ENCODE measurements around the gene PCSK6. TPM values are rescaled to one million over a fixed set of nuclear protein-coding genes. Genes with fewer than 3 reads are reported as not detected.
A peak's percentile ranks its signal among the peaks of the same experiment; 100 is the strongest.

Gene PCSK6
- total RNA-seq, 4 donors from 2014 or later, result 12.9 to 31.5 (median 23.7) TPM

DNA sequence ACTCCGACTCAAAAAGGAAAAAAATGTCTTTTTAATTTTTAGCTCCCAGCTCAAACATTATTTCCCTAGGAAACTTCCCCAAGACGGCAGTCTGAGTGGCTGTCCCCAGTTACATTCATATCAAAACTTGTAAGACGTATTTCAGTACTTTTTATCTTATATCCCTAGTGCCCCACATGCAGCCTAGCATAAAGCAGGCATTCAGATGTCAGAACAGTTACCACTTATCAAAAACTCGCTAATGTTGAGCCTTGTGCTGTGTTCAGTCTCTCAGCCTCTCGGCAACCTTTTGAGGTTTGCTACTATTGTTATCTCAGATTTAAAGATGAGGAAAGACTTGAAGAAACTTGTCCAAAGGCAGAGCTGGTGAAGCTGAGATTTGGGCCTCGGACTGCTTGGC is 205.6 kb downstream of the PCSK6 start:
- WGBS, result 92% methylated on average over 6 of the region's 6 CpGs
- H3K4me1 ChIP-seq, result no peaks in the 10 kb centered on the region
- H3K36me3 ChIP-seq, result peaks cover 89% of the 10 kb centered on the region
- no peaks in the 10 kb centered on the region for H3K9me3 ChIP-seq
- no peak for DNase-seq (ENCODE audit: low spot score in 2 of 2)
- no peaks in the 10 kb centered on the region for H3K27me3 ChIP-seq
- no peak for TF ChIP-seq EP300 (IDR thresholded peaks at IDR 0.05)
- no peak for TF ChIP-seq CTCF (IDR thresholded peaks at IDR 0.05)
- TF ChIP-seq POLR2A (IDR thresholded peaks at IDR 0.05), result no peak
- TF ChIP-seq POLR2AphosphoS5 (IDR thresholded peaks at IDR 0.05), result no peak
- H3K27ac ChIP-seq, result no peak overlapping the region
- H3K4me3 ChIP-seq, result no peak overlapping the region

- H3K4me3 ChIP-seq, result no peak overlapping the region
- WGBS, result 77% methylated on average over 2 of the region's 2 CpGs
- H3K27ac ChIP-seq, result no peak overlapping the region
- H3K9me3 ChIP-seq, result no peaks in the 10 kb centered on the region
- H3K36me3 ChIP-seq, result peaks cover 57% of the 10 kb centered on the region
- TF ChIP-seq POLR2A (IDR thresholded peaks at IDR 0.05), result no peak
- no peak for TF ChIP-seq POLR2AphosphoS5 (IDR thresholded peaks at IDR 0.05)
- TF ChIP-seq CTCF (IDR thresholded peaks at IDR 0.05), result no peak
- TF ChIP-seq EP300 (IDR thresholded peaks at IDR 0.05), result no peak
- peaks cover 20% of the 10 kb centered on the region for H3K4me1 ChIP-seq
- no peak for DNase-seq (ENCODE audit: low spot score in 2 of 2)
- H3K27me3 ChIP-seq, result no peaks in the 10 kb centered on the region
These were observed 209.5 kb downstream of the PCSK6 start for GRCh38 chr15:101280007-101280406.

DNA sequence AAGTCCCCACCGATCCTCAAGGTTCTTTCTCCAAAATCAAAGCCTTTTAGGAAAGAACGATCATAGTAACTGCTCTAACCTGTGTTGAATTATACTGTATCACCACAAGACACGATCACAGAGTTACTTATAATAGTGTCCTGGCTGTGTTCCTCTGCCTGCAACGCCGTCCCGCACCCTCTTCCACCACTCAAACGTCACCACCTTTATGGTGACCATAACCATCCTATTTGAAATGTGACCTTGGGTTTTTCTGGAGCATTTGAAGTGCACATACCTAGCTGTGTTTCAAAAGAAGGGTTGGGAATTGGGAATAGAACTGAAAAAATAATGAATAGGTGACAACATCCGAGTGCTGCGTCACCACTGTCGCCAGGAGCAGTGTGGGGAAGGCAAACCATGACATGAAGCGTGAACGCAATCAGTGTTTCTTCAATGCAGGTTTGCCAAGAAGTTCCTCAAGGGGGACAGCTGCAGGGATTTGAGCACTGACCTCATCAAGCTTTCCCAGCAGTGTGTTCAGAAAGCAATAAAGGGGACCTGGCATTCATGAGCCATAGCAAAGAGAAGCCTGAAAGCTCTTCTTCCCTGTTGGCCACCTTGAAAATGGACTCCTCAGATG is 211.5 kb downstream of the PCSK6 start:
- no peak for DNase-seq (ENCODE audit: low spot score in 2 of 2)
- Histone ChIP-seq H3K4me1 (peaks cover 20% of the 10 kb centered on the region), H3K36me3 (peaks cover 57% of the 10 kb centered on the region)

GRCh38 chr15:101277038-101277822 is 212.3 kb downstream of the PCSK6 start, which contains the start of gene SELENOS:
Gene SELENOS (minus strand): TSS chr15:101277485. CDS start chr15:101277417, 68 bp downstream.
- Histone ChIP-seq H3K4me1 (peaks cover 20% of the 10 kb centered on the region), H3K27me3 (no peaks in the 10 kb centered on the region), H3K9me3 (no peaks in the 10 kb centered on the region), H3K36me3 (peaks cover 57% of the 10 kb centered on the region), H3K27ac (peak within 1 kb of the TSS; percentile 87), H3K4me3 (peak within 1 kb of the TSS; percentile 77)
- TF ChIP-seq EP300 (IDR thresholded peaks at IDR 0.05), result peak; percentile 60
- peak in 1 of 3 donors; percentile 12 for TF ChIP-seq POLR2AphosphoS5 (IDR thresholded peaks at IDR 0.05)
- TF ChIP-seq CTCF (IDR thresholded peaks at IDR 0.05), result no peak
- TF ChIP-seq POLR2A (IDR thresholded peaks at IDR 0.05), result peak in 1 of 2 donors; percentile 83
- under 1% methylated on average over 35 of the region's 91 CpGs for WGBS
- DNase-seq (ENCODE audit: low spot score in 2 of 2), result peak; percentile 92 to 95

More for the DNA sequence above, 211.5 kb downstream of the PCSK6 start:
- Histone ChIP-seq H3K4me3 (peak overlapping the region; percentile 77), H3K9me3 (no peaks in the 10 kb centered on the region), H3K27me3 (no peaks in the 10 kb centered on the region), H3K27ac (peak overlapping the region; percentile 87)
- TF ChIP-seq POLR2A (IDR thresholded peaks at IDR 0.05), result no peak
- TF ChIP-seq CTCF (IDR thresholded peaks at IDR 0.05), result no peak
- no peak for TF ChIP-seq EP300 (IDR thresholded peaks at IDR 0.05)
- TF ChIP-seq POLR2AphosphoS5 (IDR thresholded peaks at IDR 0.05), result no peak
- WGBS, result 86% methylated on average over 12 of the region's 12 CpGs

DNA sequence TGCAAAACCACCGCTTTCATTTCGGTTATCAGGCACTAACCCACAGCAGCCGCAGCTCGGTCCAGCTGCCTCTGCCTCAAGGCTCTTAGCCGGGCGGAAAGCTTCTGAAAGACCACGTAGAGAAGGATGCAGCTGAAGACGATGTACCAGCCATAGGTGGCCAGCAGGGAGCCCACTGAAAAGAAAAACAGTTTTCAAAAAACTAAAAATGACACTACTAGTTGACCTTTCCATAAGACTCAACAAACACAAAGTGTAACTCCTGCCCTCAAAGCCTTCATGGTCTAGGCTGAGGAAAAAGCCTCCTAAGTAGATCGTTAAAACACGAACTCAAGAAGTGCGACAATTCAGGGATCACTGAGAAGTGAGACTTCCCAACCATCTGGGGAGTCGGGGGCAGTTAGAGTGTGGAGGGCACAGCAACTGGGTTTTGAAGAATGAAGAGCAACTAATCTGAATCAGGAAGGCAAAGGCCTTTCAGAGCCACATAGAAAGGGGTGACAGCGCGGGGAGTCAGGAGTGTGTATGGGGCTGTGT is 212.9 kb downstream of the PCSK6 start:
- no peaks in the 10 kb centered on the region for H3K27me3 ChIP-seq
- peaks cover 20% of the 10 kb centered on the region for H3K4me1 ChIP-seq
- no peak for DNase-seq (ENCODE audit: low spot score in 2 of 2)
- TF ChIP-seq POLR2A (IDR thresholded peaks at IDR 0.05) (no peak), CTCF (IDR thresholded peaks at IDR 0.05) (no peak), EP300 (IDR thresholded peaks at IDR 0.05) (no peak), POLR2AphosphoS5 (IDR thresholded peaks at IDR 0.05) (no peak)
- H3K27ac ChIP-seq, result peak overlapping the region; percentile 87
- H3K9me3 ChIP-seq, result no peaks in the 10 kb centered on the region
- peak overlapping the region; percentile 77 for H3K4me3 ChIP-seq
- peaks cover 57% of the 10 kb centered on the region for H3K36me3 ChIP-seq
- WGBS, result 19% methylated on average over 14 of the region's 14 CpGs
